WI38 (cell line): ENCODE data around the gene DOK3.
A peak's percentile ranks its signal among the peaks of the same experiment; 100 is the strongest.

Source experiments
- H3K4me3 ChIP-seq: 2 replicates; pipeline ENCODE4 v1.5.1; 2011; ENCODE audit warnings: low read depth, mild to moderate bottlenecking, control low read depth, low read length
- CTCF ChIP-seq: IDR thresholded peaks from 2 replicates; pipeline ENCODE4 v1.5.1; 2012; ENCODE audit warnings: low read depth, mild to moderate bottlenecking, control low read depth, low read length

The DOK3 gene

GRCh38 chr5:177511181-177511580 is 1.6 kb upstream of the DOK3 start:
- no peak overlapping the region for H3K4me3 ChIP-seq
- no peak for TF ChIP-seq CTCF

GRCh38 chr5:177510567-177511053 is 984 bp upstream of the DOK3 start:
- TF ChIP-seq CTCF, result no peak
- no peak overlapping the region for H3K4me3 ChIP-seq

- no peak overlapping the region for H3K4me3 ChIP-seq
Observed at GRCh38 chr5:177509991-177510566, 453 bp upstream of the DOK3 start.

GRCh38 chr5:177508837-177509236 is 789 bp downstream of the DOK3 start:
- H3K4me3 ChIP-seq, result no peak overlapping the region
- no peak for TF ChIP-seq CTCF

More at GRCh38 chr5:177509991-177510566, 453 bp upstream of the DOK3 start:
- TF ChIP-seq CTCF, result no peak

- no peak overlapping the region for H3K4me3 ChIP-seq
- no peak for TF ChIP-seq CTCF
Observed at GRCh38 chr5:177508221-177508611, 1.4 kb downstream of the DOK3 start.

GRCh38 chr5:177507596-177508220 is 1.9 kb downstream of the DOK3 start:
- TF ChIP-seq CTCF, result no peak
- H3K4me3 ChIP-seq, result no peak overlapping the region

- peak; percentile 8; the same call in 1 of the 2 replicates for TF ChIP-seq CTCF
- no peak overlapping the region for H3K4me3 ChIP-seq
Observed at GRCh38 chr5:177507165-177507564, 2.5 kb downstream of the DOK3 start.
